Coronary artery (tissue), 2 donors: ENCODE measurements around the gene GAST.

Experiments used
- DNase-seq: peaks from one replicate; pipeline ENCODE4 v3.0.0-alpha.2; 2017; ENCODE audit warnings: low spot score
- H3K27ac ChIP-seq, 2 donors: fragments of 200-600 bp; sonication (generic); one replicate each; pipeline ENCODE4 v1.5.1; 2016 to 2019
- H3K4me3 ChIP-seq: fragments of 200-600 bp; sonication (generic); 2 replicates; pipeline ENCODE4 v1.5.1; 2016; ENCODE audit warnings: mild to moderate bottlenecking, moderate library complexity
- TF ChIP-seq, protein P1 (sequence below): fragments of 200-600 bp; sonication (generic); IDR thresholded peaks from one replicate; pipeline ENCODE4 v1.5.1; 2019; ENCODE audit warnings: antibody characterized with exemption

The GAST gene

DNA sequence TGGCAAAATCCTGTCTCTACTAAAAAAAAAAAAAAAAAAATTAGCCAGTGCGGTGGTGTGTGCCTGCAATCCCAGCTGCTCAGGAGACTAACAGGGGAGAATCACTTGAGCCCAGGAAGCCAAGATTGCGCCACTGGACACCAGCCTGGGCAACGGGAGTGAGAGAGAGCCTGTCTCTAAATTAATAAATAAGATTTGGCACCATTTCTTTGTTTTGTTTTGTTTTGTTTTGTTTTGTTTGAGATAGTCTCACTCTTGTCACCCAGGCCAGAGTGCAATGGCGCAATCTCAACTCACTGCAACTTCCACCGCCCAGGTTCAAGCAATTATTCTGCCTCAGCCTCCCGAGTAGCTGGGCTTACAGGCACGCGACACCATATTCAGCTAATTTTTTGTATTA is 9.4 kb upstream of the GAST start:
- DNase-seq: no peak
- no peak overlapping the region for H3K27ac ChIP-seq
- H3K4me3 ChIP-seq: no peak overlapping the region
- TF ChIP-seq, protein P1, sequence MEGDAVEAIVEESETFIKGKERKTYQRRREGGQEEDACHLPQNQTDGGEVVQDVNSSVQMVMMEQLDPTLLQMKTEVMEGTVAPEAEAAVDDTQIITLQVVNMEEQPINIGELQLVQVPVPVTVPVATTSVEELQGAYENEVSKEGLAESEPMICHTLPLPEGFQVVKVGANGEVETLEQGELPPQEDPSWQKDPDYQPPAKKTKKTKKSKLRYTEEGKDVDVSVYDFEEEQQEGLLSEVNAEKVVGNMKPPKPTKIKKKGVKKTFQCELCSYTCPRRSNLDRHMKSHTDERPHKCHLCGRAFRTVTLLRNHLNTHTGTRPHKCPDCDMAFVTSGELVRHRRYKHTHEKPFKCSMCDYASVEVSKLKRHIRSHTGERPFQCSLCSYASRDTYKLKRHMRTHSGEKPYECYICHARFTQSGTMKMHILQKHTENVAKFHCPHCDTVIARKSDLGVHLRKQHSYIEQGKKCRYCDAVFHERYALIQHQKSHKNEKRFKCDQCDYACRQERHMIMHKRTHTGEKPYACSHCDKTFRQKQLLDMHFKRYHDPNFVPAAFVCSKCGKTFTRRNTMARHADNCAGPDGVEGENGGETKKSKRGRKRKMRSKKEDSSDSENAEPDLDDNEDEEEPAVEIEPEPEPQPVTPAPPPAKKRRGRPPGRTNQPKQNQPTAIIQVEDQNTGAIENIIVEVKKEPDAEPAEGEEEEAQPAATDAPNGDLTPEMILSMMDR: no peak

DNA sequence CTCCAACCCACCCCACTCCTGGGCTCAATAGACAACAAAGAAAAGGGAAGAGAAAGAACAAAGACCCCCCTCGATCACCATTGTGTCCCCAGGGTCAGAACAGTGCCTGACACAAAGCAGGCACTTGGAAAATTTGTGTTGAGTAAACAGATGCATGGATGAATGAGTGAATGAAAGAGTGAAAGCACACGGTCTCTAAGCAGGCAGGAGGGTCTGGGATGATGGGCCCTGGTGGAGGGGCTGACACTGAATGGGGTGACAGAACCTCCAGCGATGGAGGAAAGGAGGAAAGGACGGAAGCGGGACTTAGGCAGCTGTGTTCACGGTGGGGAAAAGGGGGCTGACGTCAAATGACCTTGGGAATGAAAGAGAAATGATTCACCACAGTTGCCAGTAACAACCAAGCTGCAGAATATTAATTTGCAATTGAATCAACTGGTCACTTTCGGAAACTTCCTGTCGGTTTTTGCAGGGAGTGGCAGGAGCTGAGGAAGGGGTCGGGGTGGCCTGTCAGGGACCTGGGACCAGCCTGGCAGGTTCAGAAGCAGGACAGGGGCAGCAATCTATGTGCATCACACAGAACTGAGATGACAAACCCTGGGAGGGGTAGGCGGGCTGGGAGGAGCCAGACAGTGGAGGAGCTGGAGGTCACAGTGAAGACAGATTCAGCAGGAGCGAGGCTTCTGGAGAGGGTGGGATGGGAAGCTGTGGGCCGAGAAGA is 6.7 kb upstream of the GAST start:
- Histone ChIP-seq H3K27ac (no peak overlapping the region), H3K4me3 (no peak overlapping the region)
- DNase-seq: no peak
- TF ChIP-seq, protein P1: no peak

DNA sequence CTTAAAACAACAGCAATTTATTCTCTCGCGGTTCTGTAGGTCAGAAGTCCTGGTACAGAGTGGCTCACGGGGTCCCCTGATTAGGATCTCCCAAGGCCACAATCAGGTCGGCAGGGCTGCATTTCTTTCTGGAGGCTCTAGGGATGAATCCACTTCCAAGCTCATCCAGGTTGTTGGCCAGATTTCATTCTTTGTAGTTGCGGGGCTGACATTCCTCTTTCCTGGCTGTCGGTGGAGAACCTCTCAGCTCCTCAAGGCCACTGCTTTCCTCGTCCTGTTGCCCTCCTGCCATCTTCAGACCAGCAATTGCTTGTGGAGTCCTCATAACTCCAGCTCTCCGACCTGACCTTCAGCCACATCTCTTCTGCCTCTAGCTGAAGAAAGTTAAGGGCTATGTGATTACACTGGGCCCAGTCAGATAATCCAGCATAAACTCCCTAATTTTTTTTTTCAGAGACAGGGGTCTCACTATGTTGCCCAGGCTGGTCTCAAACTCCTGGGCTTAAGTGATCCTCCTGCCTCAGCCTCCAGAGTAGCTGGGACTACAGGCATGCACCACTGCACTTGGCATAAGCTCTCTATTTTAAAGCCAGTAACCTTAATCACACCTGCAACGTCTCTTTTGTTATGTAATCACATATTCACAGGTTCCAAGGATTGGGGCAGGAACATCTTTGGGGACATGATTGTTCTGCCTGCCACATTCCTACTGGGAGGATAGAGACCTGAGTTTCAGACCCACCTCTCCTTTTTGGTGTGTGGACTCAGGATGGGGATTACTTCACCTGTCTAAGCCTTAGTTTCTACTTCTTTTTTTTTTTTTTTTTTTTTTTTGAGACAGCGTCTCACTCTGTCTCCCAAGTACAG is 4.1 kb upstream of the GAST start:
- TF ChIP-seq, protein P1: no peak
- H3K27ac ChIP-seq: no peak overlapping the region
- no peak for DNase-seq
- H3K4me3 ChIP-seq: no peak overlapping the region

DNA sequence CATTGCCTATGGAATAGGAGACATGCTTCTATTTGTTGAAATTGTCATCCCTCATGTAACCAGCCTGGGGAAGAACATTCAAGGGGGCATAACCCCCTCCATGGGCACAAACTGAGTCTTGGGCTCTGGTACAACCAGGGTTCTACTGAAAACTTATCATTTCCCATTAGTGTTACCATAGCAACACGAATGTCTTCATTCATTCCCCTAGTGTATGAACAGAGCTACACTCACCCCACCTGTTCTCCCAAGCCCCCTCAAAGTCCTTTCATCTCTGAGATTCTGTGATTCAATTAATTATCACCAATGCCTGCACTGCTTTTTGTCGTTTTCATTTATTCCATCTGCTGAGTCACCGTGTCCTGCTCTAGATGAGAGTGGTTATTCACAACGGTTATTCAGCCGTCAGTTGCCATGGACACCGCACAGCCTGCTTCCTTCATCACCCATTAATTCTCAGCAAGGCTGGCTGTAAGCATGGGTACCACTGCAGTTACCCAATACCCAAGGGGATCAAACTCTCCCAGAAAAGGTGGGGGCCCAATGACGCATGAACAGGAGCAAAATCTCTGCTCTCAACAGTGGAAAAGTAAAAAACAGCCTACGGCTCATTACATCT is 1.6 kb upstream of the GAST start:
- no peak overlapping the region for H3K4me3 ChIP-seq
- H3K27ac ChIP-seq: no peak overlapping the region
- no peak for DNase-seq
- TF ChIP-seq, protein P1: no peak

DNA sequence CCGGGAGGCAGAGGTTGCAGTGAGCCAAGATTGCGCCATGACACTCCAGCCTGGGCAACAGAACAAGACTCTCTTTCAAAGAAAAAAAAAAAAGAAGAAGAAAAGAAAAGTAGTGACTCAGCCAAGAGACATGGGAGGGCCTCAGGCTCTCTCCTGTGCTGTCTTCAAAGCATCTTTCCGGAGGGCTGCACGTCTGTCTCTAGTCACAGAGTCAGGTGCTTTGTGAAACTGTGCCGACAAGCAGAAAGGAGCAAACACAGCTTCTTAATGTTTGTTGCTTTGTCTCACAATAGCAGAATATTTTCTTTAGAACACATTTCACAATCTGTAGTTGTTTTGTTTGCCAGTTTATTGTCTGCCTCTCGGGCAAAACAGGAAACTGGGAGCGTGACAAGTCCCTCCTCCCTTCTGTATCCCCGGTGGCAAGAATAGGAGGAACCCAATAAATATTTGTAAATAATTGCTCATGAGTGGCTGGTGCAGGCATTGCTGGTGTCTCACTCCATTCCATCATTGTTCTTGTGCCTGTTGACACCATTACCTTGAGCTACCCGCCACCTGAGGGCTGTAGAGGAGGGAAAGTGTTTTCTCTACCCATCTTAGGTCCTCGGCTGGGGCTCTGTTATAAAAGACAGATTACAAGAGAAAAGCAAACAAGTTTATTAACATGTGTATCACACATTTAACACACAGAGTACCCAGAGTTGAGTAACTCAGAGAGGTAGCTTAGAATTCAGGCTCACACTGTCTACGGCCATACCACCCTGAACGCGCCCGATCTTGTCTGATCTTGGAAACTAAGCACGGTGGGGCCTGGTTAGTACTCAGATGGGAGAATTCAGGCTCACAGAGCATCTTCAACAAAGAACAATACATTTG is 5.5 kb downstream of the GAST start:
- H3K4me3 ChIP-seq: no peak overlapping the region
- TF ChIP-seq, protein P1: no peak
- DNase-seq: no peak
- no peak overlapping the region for H3K27ac ChIP-seq

DNA sequence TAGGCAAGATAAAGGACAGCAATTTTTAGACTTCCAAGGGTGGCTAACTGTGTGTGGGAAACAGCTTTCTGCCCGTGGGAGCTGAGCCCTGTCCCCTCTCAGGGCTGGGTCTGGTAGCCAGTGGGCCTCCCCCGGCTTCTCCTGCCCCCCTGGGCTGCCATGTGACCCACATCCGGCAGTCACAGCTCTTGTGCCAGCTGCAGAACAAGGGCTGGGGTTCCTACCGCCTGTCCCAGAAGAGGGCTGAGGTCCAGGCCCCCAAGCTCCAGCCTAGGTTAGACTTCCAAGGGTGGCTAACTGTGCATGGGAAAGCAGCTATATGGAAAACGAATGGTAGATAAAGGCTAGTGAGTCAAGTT is 6.1 kb downstream of the GAST start:
- Histone ChIP-seq H3K4me3 (no peak overlapping the region), H3K27ac (no peak overlapping the region)
- no peak for DNase-seq
- TF ChIP-seq, protein P1: no peak
